Measurements from ENCODE around the gene NEDD9. TPM values are rescaled to one million over a fixed set of nuclear protein-coding genes. Genes with fewer than 3 reads are reported as not detected.
A peak's percentile ranks its signal among the peaks of the same experiment; 100 is the strongest.

The NEDD9 gene
- total and polyA plus RNA-seq, 2 donors (not counting 1 experiment from before 2014, with no cell fraction given), result 33.7 to 35.2 TPM

GRCh38 chr6:11204005-11204399 lies 28.5 kb downstream of the NEDD9 start:
- peaks cover 33% of the 10 kb centered on the region for H3K4me1 ChIP-seq (ENCODE audit: control insufficient read depth, extremely low read depth, insufficient read depth, low read length)

GRCh38 chr6:11203306-11204004 lies 29.0 kb downstream of the NEDD9 start:
- TF ChIP-seq CTCF (conservative IDR thresholded peaks at IDR 0.05 in 1 of 2, IDR thresholded peaks at IDR 0.05 in 1 of 2; ENCODE audit: low read depth in 1 of 2, low read length in 2 of 2) (no peak), EZH2 (IDR thresholded peaks at IDR 0.05; ENCODE audit: low read length, missing control alignments) (no peak)
- H3K9me3 ChIP-seq (ENCODE audit: control insufficient read depth, insufficient read depth, low read depth, low read length), result no peaks in the 10 kb centered on the region
- H3K9ac ChIP-seq (ENCODE audit: insufficient read depth, low read length), result no peak overlapping the region
- no peak overlapping the region for H3K4me2 ChIP-seq (ENCODE audit: extremely low read depth, insufficient read depth, low read length)
- peaks cover 26% of the 10 kb centered on the region for H3K79me2 ChIP-seq (ENCODE audit: control insufficient read depth, insufficient read depth, low read length)
- no peak overlapping the region for H3K4me3 ChIP-seq (replicated peaks in 1 of 4; ENCODE audit: control extremely low read depth in 1 of 4, insufficient read depth in 1 of 4, low read depth in 3 of 4, low read length in 4 of 4)
- no peak overlapping the region for H2AFZ ChIP-seq (ENCODE audit: low read length)
- peaks cover 36% of the 10 kb centered on the region for H3K4me1 ChIP-seq (ENCODE audit: control insufficient read depth, extremely low read depth, insufficient read depth, low read length)
- no peaks in the 10 kb centered on the region for H3K27me3 ChIP-seq (ENCODE audit: control insufficient read depth, insufficient read depth, low read length)
- H4K20me1 ChIP-seq (ENCODE audit: control insufficient read depth, extremely low read depth, insufficient read depth, low read length), result no peaks in the 10 kb centered on the region
- H3K27ac ChIP-seq (ENCODE audit: insufficient read depth, low read length), result peak overlapping the region; percentile 82
- H3K36me3 ChIP-seq (ENCODE audit: control insufficient read depth, insufficient read depth, low read length), result peaks cover 7% of the 10 kb centered on the region
- no peak for DNase-seq (ENCODE audit: low read depth in 2 of 2)

More at GRCh38 chr6:11204005-11204399, 28.5 kb downstream of the NEDD9 start:
- Histone ChIP-seq H3K27me3 (ENCODE audit: control insufficient read depth, insufficient read depth, low read length) (no peaks in the 10 kb centered on the region), H3K79me2 (ENCODE audit: control insufficient read depth, insufficient read depth, low read length) (peaks cover 24% of the 10 kb centered on the region), H3K27ac (ENCODE audit: insufficient read depth, low read length) (no peak overlapping the region), H2AFZ (ENCODE audit: low read length) (no peak overlapping the region), H3K9ac (ENCODE audit: insufficient read depth, low read length) (no peak overlapping the region), H3K9me3 (ENCODE audit: control insufficient read depth, insufficient read depth, low read depth, low read length) (no peaks in the 10 kb centered on the region), H3K4me3 (replicated peaks in 1 of 4; ENCODE audit: control extremely low read depth in 1 of 4, insufficient read depth in 1 of 4, low read depth in 3 of 4, low read length in 4 of 4) (no peak overlapping the region), H3K36me3 (ENCODE audit: control insufficient read depth, insufficient read depth, low read length) (peaks cover 7% of the 10 kb centered on the region), H4K20me1 (ENCODE audit: control insufficient read depth, extremely low read depth, insufficient read depth, low read length) (no peaks in the 10 kb centered on the region), H3K4me2 (ENCODE audit: extremely low read depth, insufficient read depth, low read length) (no peak overlapping the region)
- no peak for TF ChIP-seq CTCF (conservative IDR thresholded peaks at IDR 0.05 in 1 of 2, IDR thresholded peaks at IDR 0.05 in 1 of 2; ENCODE audit: low read depth in 1 of 2, low read length in 2 of 2)
- no peak for TF ChIP-seq EZH2 (IDR thresholded peaks at IDR 0.05; ENCODE audit: low read length, missing control alignments)
- DNase-seq (ENCODE audit: low read depth in 2 of 2), result no peak

GRCh38 chr6:11202513-11203305 lies 29.8 kb downstream of the NEDD9 start:
- Histone ChIP-seq H3K36me3 (ENCODE audit: control insufficient read depth, insufficient read depth, low read length) (peaks cover 7% of the 10 kb centered on the region), H3K9ac (ENCODE audit: insufficient read depth, low read length) (no peak overlapping the region), H4K20me1 (ENCODE audit: control insufficient read depth, extremely low read depth, insufficient read depth, low read length) (no peaks in the 10 kb centered on the region), H3K4me2 (ENCODE audit: extremely low read depth, insufficient read depth, low read length) (peak overlapping the region; percentile 62), H3K27ac (ENCODE audit: insufficient read depth, low read length) (peak overlapping the region; percentile 82), H3K27me3 (ENCODE audit: control insufficient read depth, insufficient read depth, low read length) (no peaks in the 10 kb centered on the region), H2AFZ (ENCODE audit: low read length) (no peak overlapping the region), H3K9me3 (ENCODE audit: control insufficient read depth, insufficient read depth, low read depth, low read length) (no peaks in the 10 kb centered on the region), H3K4me1 (ENCODE audit: control insufficient read depth, extremely low read depth, insufficient read depth, low read length) (peaks cover 38% of the 10 kb centered on the region), H3K79me2 (ENCODE audit: control insufficient read depth, insufficient read depth, low read length) (peaks cover 26% of the 10 kb centered on the region), H3K4me3 (replicated peaks in 1 of 4; ENCODE audit: control extremely low read depth in 1 of 4, insufficient read depth in 1 of 4, low read depth in 3 of 4, low read length in 4 of 4) (no peak overlapping the region)
- TF ChIP-seq CTCF (conservative IDR thresholded peaks at IDR 0.05 in 1 of 2, IDR thresholded peaks at IDR 0.05 in 1 of 2; ENCODE audit: low read depth in 1 of 2, low read length in 2 of 2), result no peak
- TF ChIP-seq EZH2 (IDR thresholded peaks at IDR 0.05; ENCODE audit: low read length, missing control alignments), result no peak
- DNase-seq (ENCODE audit: low read depth in 2 of 2), result peak in 1 of 2 donors; percentile 19

All from fibroblast of lung (primary cell).